ENCODE results near the gene RNF40. TPM values are rescaled to one million over a fixed set of nuclear protein-coding genes. Genes with fewer than 3 reads are reported as not detected.

Gene RNF40
- total and polyA plus RNA-seq, 2 of the 8 experiments (the other 6 are each of a cell fraction or from before 2014, with no cell fraction given), result 38.5 to 68.7 TPM

- CTCF ChIA-PET (ENCODE audit: partially characterized antibody), result interaction anchor here (0.6 kb wide), 1 partner anchor 334 kb away, joined by 4 read pairs; no protein-coding TSS in a partner anchor
These were observed 8.5 kb upstream of the RNF40 start for GRCh38 chr16:30753596-30753995.

More at GRCh38 chr16:30753596-30753995, 8.5 kb upstream of the RNF40 start:
- H3K79me1 ChIP-seq (ENCODE audit: low read depth, low read length), result peaks cover 8% of the 10 kb centered on the region; the same call in 1 of the 2 replicates
- no peak overlapping the region for H3K23ac ChIP-seq (ENCODE audit: insufficient read length)
- FAIRE-seq (no peak), DNase-seq (ENCODE audit: low read depth in 1 of 2, low spot score in 2 of 2) (no peak)
- no peak overlapping the region for H3K4ac ChIP-seq (replicated peaks; ENCODE audit: insufficient read length, low read depth, low read length)
- H2AFZ ChIP-seq (ENCODE audit: low read length), result no peak overlapping the region
- H2BK12ac ChIP-seq (ENCODE audit: low read depth, low read length), result no peak overlapping the region
- H4K20me1 ChIP-seq (replicated peaks in 1 of 2; ENCODE audit: control insufficient read depth in 1 of 2, insufficient read depth in 2 of 2, low read length in 2 of 2), result peaks cover 3 to 11% of the 10 kb centered on the region in 2 experiments
- no peak overlapping the region for H3K18ac ChIP-seq (ENCODE audit: extremely low read depth, low read length)
- no peak overlapping the region for H3K27ac ChIP-seq (ENCODE audit: low read depth, low read length)
- H3K9ac ChIP-seq (replicated peaks in 1 of 4; ENCODE audit: extremely low read depth in 1 of 4, low read depth in 3 of 4, low read length in 3 of 4), result no peak overlapping the region
- no peak for TF ChIP-seq ATF2 (IDR thresholded peaks at IDR 0.05; ENCODE audit: low read length)
- no peak for TF ChIP-seq SIX5 (IDR thresholded peaks at IDR 0.05; ENCODE audit: low read depth, low read length)
- no peak for TF ChIP-seq ATF3 (IDR thresholded peaks at IDR 0.05; ENCODE audit: insufficient read depth, low read depth, low read length)
- no peak for TF ChIP-seq SIRT6 (IDR thresholded peaks at IDR 0.05; ENCODE audit: low read length)
- TF ChIP-seq ZNF274 (IDR thresholded peaks at IDR 0.05; ENCODE audit: borderline replicate concordance, extremely low read depth, low read length), result no peak
- no peak for TF ChIP-seq SP2 (IDR thresholded peaks at IDR 0.05; ENCODE audit: low read length)
- H3K4me3 ChIP-seq (ENCODE audit: extremely low read depth in 1 of 4, insufficient read depth in 2 of 4, low read depth in 3 of 4, low read length in 4 of 4), result no peak overlapping the region
- peaks cover 6 to 29% (median 23%) of the 10 kb centered on the region in 4 experiments; a peak in 5 of 8 replicates for H3K36me3 ChIP-seq (ENCODE audit: control insufficient read depth in 2 of 4, insufficient read depth in 4 of 4, low read length in 3 of 4)
- no peak overlapping the region for H4K8ac ChIP-seq (ENCODE audit: extremely low read depth, insufficient read depth, low read length)
- no peak overlapping the region for H4K5ac ChIP-seq (ENCODE audit: insufficient read length, low read depth, low read length)
- no peak overlapping the region for H3K14ac ChIP-seq (ENCODE audit: insufficient read length)
- H2BK20ac ChIP-seq (ENCODE audit: low read length), result no peak overlapping the region
- no peak overlapping the region for H2BK5ac ChIP-seq (ENCODE audit: low read depth, low read length)
- peaks cover 0 to 15% of the 10 kb centered on the region in 2 experiments; a peak in 2 of 4 replicates for H3K79me2 ChIP-seq (ENCODE audit: control insufficient read depth in 1 of 2, insufficient read depth in 2 of 2, low read length in 2 of 2)
- H2AK5ac ChIP-seq (ENCODE audit: low read depth, low read length), result no peak overlapping the region
- no peak overlapping the region for H2BK15ac ChIP-seq (ENCODE audit: low read length)
- H4K91ac ChIP-seq (replicated peaks; ENCODE audit: insufficient read length, low read length), result no peak overlapping the region
- no peaks in the 10 kb centered on the region for H3K27me3 ChIP-seq (replicated peaks in 1 of 4; ENCODE audit: control insufficient read depth in 3 of 4, extremely low read depth in 1 of 4, insufficient read depth in 3 of 4, low read length in 3 of 4)
- POLR2A ChIA-PET (ENCODE audit: partially characterized antibody), result interaction anchor here (1.9 to 7.1 kb wide), 3 partner anchors 7 to 56 kb away, joined by 4 to 92 read pairs (median 5); partner anchors contain the start of genes CFAP119 and RNF40
- no peak overlapping the region for H3K56ac ChIP-seq (replicated peaks; ENCODE audit: insufficient read length, low read depth, low read length)
- H3K4me1 ChIP-seq (replicated peaks in 1 of 4; ENCODE audit: control insufficient read depth in 3 of 4, insufficient read depth in 4 of 4, low read length in 3 of 4), result peaks cover 0 to 4% (median 0%) of the 10 kb centered on the region in 4 experiments; a peak in 1 of 7 replicates
- H2BK120ac ChIP-seq (replicated peaks; ENCODE audit: low read depth, low read length), result no peak overlapping the region
- H3K23me2 ChIP-seq (ENCODE audit: low read depth, low read length), result peaks cover 4% of the 10 kb centered on the region; the same call in 1 of the 2 replicates
- H3K9me3 ChIP-seq (ENCODE audit: insufficient read depth in 2 of 2, low read depth in 1 of 2, low read length in 1 of 2), result no peaks in the 10 kb centered on the region
- no peak overlapping the region for H3K4me2 ChIP-seq (ENCODE audit: insufficient read depth in 1 of 2, low read depth in 2 of 2, low read length in 2 of 2)
- WGBS, 2 experiments (ENCODE audit: extremely low coverage in 1 of 2, insufficient coverage in 1 of 2, insufficient read length in 1 of 2, insufficient replicate concordance in 2 of 2, low coverage in 1 of 2, low lambda C conversion rate in 2 of 2, missing lambda C conversion rate in 1 of 2), result 95% methylated on average over 4 of the region's 4 CpGs; no CpG with 5 or more reads in 1 of the 2 experiments

All from H1 (cell line).